GM23338 (cell line): Measurements from ENCODE around the gene MATN3. TPM values are rescaled to one million over a fixed set of nuclear protein-coding genes. Genes with fewer than 3 reads are reported as not detected.

Source experiments
- polyA plus RNA-seq: library from polyadenylated mRNA; unstranded; fragments of >200 nt; fragmentation: Nextera tagmentation; extraction: Ambion mirVana; gene quantifications from 2 replicates; pipeline ENCODE4 v1.2.1, GENCODE V29; 2016
- total RNA-seq: library from RNA; depleted of rRNA; stranded (reverse); fragments of >200 nt; shearing (Covaris generic); gene quantifications from 2 replicates; pipeline ENCODE4 v1.2.3, GENCODE V29; 2014; rRNA removed

Gene MATN3
- total and polyA plus RNA-seq, 2 experiments from 2014 or later, result 4.6 to 6.4 TPM

Other genes starting within 250 kb of the MATN3 start
- gene TTC32, start 110.7 kb downstream of the MATN3 start, total RNA-seq, result 4.6 and 4.9 TPM in 2 replicates
- gene TTC32, start 110.7 kb downstream of the MATN3 start, polyA plus RNA-seq, result 17.0 and 22.8 TPM in 2 replicates
- gene WDR35, start 22.6 kb downstream of the MATN3 start, total RNA-seq, result 20.0 and 24.2 TPM in 2 replicates
- gene WDR35, start 22.6 kb downstream of the MATN3 start, polyA plus RNA-seq, result 5.3 TPM in 2 replicates
- 123 and 157 TPM in 2 replicates for gene LAPTM4A, start 39.0 kb upstream of the MATN3 start, total RNA-seq
- 199 and 214 TPM in 2 replicates for gene LAPTM4A, start 39.0 kb upstream of the MATN3 start, polyA plus RNA-seq
- gene SDC1, start 212.5 kb upstream of the MATN3 start, total RNA-seq, result 40.6 and 43.0 TPM in 2 replicates
- 16.1 and 16.6 TPM in 2 replicates for gene SDC1, start 212.5 kb upstream of the MATN3 start, polyA plus RNA-seq